Stimulated activated CD8-positive, alpha-beta memory T cell treated with anti-CD3 and anti-CD28 coated beads, Interleukin-7, amount 100 ng/mL, for 48 hours (primary cell): ENCODE results near the gene GPA33.

Experiments
- DNase-seq, 2 donors: peaks; one replicate each; pipeline ENCODE4 v3.0.0-alpha.2; 2020; ENCODE audit warnings: low read depth in 1 of 2; ENCODE audit errors: extremely low read depth in 1 of 2

The GPA33 gene

DNA sequence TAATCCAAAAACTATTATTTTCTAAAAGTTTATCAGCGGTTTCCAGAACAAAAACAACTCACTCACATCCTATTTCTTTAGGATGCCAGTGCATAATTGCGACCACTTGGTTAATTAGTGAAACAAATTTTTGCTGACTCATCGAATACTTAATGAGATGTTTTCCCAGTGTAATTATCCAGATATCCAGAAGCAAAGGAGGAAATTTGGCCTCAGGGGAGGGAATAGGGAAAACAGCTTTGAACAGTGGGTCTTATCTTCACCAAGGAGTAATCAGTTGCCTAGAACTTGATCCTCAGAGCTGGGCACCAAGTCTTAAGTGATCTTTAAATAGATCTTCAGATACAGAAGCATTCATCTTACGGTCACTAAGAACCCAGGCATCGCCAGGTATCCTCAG lies 28.0 kb upstream of the GPA33 start:
- DNase-seq: no peak

- no peak for DNase-seq
These were observed 27.0 kb upstream of the GPA33 start for GRCh38 chr1:167117225-167117624.

GRCh38 chr1:167116174-167116573 lies 26.0 kb upstream of the GPA33 start:
- no peak for DNase-seq

- no peak for DNase-seq
These were observed 25.5 kb upstream of the GPA33 start for GRCh38 chr1:167115655-167116054.

- DNase-seq: no peak
These were observed 24.5 kb upstream of the GPA33 start for GRCh38 chr1:167114725-167115124.

DNA sequence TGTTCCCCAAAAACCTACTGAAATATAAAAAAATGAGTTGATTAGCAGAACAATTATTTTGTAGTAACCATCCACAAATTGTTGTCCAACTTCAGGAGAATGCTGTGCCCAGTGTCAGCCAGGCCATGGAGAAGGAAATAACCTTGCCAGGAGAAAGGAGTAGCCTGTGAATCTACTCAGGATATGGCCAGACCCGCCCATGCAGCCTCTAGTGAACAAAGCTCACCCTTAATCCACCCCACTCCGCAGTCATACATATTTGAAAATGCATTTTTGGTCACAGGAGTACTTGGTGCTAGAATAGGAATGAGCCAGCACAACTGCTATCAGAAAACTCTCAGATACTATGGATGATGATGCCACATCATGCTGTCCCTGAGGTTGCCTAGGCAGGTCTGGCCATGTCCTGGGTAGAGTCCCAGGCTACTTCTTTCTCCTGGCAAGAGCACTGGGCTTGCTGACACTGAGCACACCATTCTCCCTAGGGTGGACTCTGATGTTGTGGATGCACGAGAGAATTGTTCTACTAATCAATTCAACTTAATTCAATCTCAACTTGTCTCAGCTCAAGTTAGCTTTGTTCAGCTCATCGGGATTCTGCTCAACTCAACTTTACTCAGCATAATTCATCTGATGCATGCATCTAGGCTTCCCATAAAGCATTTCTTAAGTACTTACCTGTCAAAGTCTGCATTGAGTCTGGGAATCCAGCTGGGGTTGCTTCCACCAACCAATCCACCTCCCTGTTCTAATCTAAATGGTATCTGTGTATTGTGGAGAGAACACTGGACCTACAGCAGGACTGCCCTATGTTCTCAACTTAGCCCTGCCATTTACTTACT lies 21.9 kb upstream of the GPA33 start:
- no peak for DNase-seq

GRCh38 chr1:167110586-167110985 lies 20.4 kb upstream of the GPA33 start:
- DNase-seq: no peak

GRCh38 chr1:167109125-167109524 lies 18.9 kb upstream of the GPA33 start:
- no peak for DNase-seq

DNA sequence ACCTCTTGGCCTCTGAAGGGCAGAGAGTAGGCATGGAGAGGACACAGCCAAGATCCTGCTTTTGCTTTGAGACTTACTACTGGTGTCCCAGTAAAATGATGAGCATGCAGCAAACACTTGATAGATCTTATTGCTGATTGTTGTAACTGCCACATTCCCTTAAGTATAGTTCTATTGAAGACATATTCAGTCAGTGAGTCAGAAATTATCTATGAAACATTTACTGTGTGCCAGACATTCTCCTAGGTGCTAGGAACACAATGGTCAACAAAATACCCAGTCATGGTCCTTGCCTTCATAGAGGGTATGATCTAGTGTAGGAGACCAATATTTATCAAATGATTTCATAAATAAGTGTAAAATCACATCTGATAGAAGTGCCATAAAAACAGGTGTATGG lies 17.3 kb upstream of the GPA33 start:
- no peak for DNase-seq

DNA sequence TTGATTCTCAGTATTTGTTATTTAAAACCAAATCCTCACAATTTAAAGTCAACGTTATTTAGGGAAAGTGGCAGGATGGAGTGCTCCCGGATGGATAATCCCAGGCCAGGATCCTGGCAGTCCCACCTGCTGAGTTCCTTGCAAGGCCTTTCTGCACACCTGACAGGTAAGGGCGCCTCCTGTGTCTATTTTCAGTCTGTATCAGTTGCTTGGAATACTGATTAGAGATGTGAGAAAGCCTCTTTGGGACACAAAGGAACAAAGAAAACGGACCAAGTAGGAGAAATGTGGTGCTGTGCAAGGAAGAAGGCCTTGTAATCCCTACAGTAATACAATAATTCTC lies 15.9 kb upstream of the GPA33 start:
- DNase-seq: no peak

DNA sequence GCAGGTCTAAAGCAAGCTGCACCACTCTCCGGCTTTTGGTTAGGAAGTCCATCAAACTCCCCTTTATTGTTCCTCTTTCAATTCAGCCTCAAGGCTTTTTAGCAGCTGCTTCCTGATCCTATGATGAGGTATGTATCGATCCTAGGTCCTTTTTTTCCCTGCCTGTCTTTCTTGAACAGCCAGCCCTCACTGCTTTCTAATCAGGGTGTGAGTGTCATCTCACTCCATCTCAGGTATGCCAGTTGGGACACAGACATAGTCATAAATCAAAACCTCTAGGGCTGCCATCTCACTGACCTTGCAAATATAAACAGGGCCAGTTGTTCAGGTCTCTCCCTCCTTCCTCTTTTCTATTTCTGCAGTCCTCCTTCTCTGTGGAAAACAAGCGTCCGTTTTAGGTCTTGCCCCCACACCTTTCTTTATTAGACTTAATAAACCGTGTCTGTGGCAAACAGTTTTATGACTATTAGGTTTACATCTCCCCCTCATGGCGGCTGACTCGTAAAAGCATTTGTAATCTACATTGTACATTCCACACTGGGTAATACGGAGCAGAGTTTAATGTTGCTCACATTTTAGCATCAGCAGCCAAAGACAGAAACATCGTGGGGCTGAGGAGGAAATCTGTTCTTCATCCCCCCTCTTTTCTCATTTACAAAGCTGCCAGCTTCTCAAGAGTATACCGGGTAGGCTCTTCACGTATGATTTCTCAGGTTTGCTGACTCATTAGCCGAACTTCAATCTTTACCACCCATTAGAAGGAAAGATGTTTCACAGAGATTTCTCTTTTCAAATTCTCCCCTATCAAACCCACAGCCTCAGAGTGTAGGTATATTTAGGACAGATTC lies 15.3 kb upstream of the GPA33 start:
- no peak for DNase-seq

- DNase-seq: no peak
These were observed 14.1 kb upstream of the GPA33 start for GRCh38 chr1:167104256-167104633.

DNA sequence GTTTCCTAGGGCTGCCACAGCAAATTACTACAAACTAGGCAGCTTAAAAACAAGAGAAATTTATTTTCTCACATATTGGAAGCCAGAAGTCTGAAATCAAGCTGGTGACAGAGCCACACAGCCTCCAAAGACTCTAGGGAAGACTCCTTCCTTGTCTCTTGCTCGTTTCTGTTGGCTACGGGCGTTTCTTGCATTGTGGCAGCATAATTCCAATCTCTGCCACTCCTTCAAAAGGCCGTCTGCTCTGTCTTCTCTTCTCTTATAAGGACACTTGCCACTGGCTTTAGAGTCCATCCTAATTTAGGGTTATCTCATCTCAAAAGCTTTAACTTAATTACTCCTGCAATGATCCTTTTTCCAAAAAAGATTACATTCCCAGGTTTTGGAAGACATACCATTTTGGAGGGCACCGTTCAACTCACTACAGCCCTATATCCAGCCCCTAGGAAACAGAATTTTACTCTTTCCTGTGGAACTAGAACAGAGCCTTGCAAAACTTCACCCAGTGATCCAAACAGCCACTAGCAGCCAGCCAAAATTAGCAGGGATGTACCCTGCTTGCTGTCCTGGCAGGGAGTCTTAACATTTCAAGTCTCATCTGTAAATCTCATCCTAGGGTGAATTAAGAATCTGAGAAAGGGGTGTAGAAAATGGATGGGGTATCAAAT lies 12.9 kb upstream of the GPA33 start:
- DNase-seq: no peak

GRCh38 chr1:167101754-167102153 lies 11.6 kb upstream of the GPA33 start:
- DNase-seq: no peak

- no peak for DNase-seq
These were observed 10.6 kb upstream of the GPA33 start for GRCh38 chr1:167100730-167101129.

GRCh38 chr1:167099851-167100250 lies 9.7 kb upstream of the GPA33 start:
- DNase-seq: no peak

- DNase-seq: no peak
These were observed 5.2 kb upstream of the GPA33 start for GRCh38 chr1:167095368-167095767.

DNA sequence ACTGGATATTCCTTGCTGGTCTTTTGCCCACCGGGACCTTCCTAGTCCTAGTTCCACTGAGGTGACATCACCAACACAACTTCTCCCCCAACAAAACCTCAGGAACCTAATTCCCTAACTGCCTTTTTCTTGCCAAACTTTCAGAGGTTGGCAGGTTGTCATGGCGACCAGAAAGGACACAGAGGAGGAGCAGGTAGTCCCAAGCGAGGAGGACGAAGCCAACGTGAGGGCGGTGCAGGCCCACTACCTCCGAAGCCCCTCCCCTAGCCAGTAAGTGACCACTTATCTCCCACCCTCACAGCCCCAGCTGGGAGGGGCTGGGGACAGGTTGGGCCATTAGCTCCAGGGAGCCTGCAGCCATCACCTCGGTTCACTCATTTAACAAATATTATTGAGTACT lies 4.5 kb upstream of the GPA33 start:
- no peak for DNase-seq

DNA sequence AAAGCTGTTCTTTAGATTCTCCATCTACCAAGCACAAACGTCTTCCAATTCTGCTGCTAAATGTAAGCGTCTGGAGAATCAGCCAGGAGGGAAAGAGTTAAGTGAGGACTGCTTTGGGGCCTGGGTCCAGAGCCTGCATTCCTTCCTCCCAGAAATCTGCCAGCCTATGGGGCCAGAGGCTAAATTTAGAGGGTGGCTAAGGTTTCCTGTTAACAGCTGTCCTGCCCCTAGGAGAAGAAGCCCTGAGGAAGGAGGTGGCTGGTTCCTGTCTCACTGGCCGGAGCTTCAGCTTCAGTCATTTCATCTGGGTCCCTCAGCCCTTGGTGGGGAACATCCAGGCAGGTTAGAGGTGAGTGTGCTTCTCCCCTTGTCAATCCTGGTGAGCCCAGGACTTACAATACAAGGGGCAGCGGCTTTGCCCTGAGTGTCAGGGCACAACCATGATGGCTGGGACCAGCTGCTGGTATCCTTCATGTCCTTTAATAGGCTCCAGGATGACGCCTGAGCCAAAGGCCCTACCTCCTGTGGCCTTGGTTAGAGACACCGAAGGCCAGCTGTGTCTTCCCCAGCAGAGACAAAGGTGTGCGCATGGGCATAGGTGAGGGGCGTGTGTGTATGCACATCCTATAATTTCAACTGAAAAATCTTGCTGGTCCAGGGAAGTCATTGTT lies 3.8 kb upstream of the GPA33 start, which contains the start of gene STYXL2:
TSS of gene STYXL2 (plus strand) at position 230 of the 671 bp plus-strand sequence. CDS start 775 bp downstream, outside the sequence.
- no peak for DNase-seq

GRCh38 chr1:167092653-167093052 lies 2.5 kb upstream of the GPA33 start:
- no peak for DNase-seq

- no peak for DNase-seq
These were observed 251 bp downstream of the GPA33 start for GRCh38 chr1:167089939-167090313.
